Osteoblast (primary cell): Measurements from ENCODE around the gene MAP3K9. TPM values are rescaled to one million over a fixed set of nuclear protein-coding genes. Genes with fewer than 3 reads are reported as not detected.

Experiments used
- DNase-seq: peaks from one replicate; pipeline ENCODE4 v3.0.0; 2011; ENCODE audit warnings: low spot score, mixed read lengths; ENCODE audit not compliant: insufficient read length; ENCODE audit errors: missing footprints
- H2AFZ ChIP-seq: 2 replicates; pipeline ENCODE4 v1.6.0; 2011; ENCODE audit warnings: mild to moderate bottlenecking, low read length
- H3K27ac ChIP-seq: 2 replicates; pipeline ENCODE4 v1.5.1; 2011; ENCODE audit warnings: mild to moderate bottlenecking, low read depth, low read length, moderate library complexity
- H3K27me3 ChIP-seq: 2 replicates; pipeline ENCODE4 v1.6.0; 2012; ENCODE audit warnings: mild to moderate bottlenecking, control low read depth, inconsistent platforms, low read length, moderate library complexity; ENCODE audit not compliant: insufficient read depth
- H3K36me3 ChIP-seq: 2 replicates; pipeline ENCODE4 v1.5.1; 2011; ENCODE audit warnings: mild to moderate bottlenecking, low read length, control low read depth, moderate library complexity; ENCODE audit not compliant: insufficient read depth
- H3K4me1 ChIP-seq: 2 replicates; pipeline ENCODE4 v1.5.1; 2011; ENCODE audit warnings: mild to moderate bottlenecking, low read length, control low read depth, moderate library complexity; ENCODE audit not compliant: insufficient read depth
- H3K4me2 ChIP-seq: 2 replicates; pipeline ENCODE4 v1.6.0; 2011; ENCODE audit warnings: mild to moderate bottlenecking, low read length; ENCODE audit not compliant: insufficient read depth
- H3K4me3 ChIP-seq: fragments of 200-600 bp; sonication (generic); 3 replicates; pipeline ENCODE4 v1.5.1; 2012; ENCODE audit warnings: mild to moderate bottlenecking, low read length, inconsistent platforms; ENCODE audit not compliant: insufficient read depth
- H3K79me2 ChIP-seq: 2 replicates; pipeline ENCODE4 v1.6.0; 2012; ENCODE audit warnings: mild to moderate bottlenecking, low read length, control low read depth, inconsistent platforms; ENCODE audit not compliant: insufficient read depth
- H3K9me3 ChIP-seq: 2 replicates; pipeline ENCODE4 v1.5.1; 2011; ENCODE audit warnings: low read depth, low read length, control low read depth
- H4K20me1 ChIP-seq: 2 replicates; pipeline ENCODE4 v1.6.0; 2012; ENCODE audit warnings: mild to moderate bottlenecking, low read length, control low read depth; ENCODE audit not compliant: insufficient read depth
- total RNA-seq: library from RNA; depleted of rRNA; stranded (reverse); fragments of >200 nt; gene quantifications from 2 replicates; pipeline ENCODE4 v1.2.3, GENCODE V29; 2012
- TF ChIP-seq, protein P1 (sequence below): IDR thresholded peaks from 2 replicates; pipeline ENCODE4 v1.5.1; 2011; ENCODE audit warnings: mild to moderate bottlenecking, low read depth, low read length, moderate library complexity; ENCODE audit errors: extremely low read depth

MAP3K9 gene
- total RNA-seq, 1 donor, result under 0.01 TPM

- H3K36me3 ChIP-seq, result no peaks in the 10 kb centered on the region
- no peak for DNase-seq
- H2AFZ ChIP-seq, result no peak overlapping the region
- no peaks in the 10 kb centered on the region for H3K4me1 ChIP-seq
- H3K27ac ChIP-seq, result no peak overlapping the region
- H3K9me3 ChIP-seq, result no peaks in the 10 kb centered on the region
- no peak overlapping the region for H3K4me3 ChIP-seq
- no peaks in the 10 kb centered on the region for H3K27me3 ChIP-seq
- no peaks in the 10 kb centered on the region for H3K79me2 ChIP-seq
- TF ChIP-seq, protein P1, sequence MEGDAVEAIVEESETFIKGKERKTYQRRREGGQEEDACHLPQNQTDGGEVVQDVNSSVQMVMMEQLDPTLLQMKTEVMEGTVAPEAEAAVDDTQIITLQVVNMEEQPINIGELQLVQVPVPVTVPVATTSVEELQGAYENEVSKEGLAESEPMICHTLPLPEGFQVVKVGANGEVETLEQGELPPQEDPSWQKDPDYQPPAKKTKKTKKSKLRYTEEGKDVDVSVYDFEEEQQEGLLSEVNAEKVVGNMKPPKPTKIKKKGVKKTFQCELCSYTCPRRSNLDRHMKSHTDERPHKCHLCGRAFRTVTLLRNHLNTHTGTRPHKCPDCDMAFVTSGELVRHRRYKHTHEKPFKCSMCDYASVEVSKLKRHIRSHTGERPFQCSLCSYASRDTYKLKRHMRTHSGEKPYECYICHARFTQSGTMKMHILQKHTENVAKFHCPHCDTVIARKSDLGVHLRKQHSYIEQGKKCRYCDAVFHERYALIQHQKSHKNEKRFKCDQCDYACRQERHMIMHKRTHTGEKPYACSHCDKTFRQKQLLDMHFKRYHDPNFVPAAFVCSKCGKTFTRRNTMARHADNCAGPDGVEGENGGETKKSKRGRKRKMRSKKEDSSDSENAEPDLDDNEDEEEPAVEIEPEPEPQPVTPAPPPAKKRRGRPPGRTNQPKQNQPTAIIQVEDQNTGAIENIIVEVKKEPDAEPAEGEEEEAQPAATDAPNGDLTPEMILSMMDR, result no peak
- H4K20me1 ChIP-seq, result no peaks in the 10 kb centered on the region
- no peak overlapping the region for H3K4me2 ChIP-seq
Observed at GRCh38 chr14:70833884-70834283, 24.6 kb upstream of the MAP3K9 start.

- Histone ChIP-seq H3K9me3 (no peaks in the 10 kb centered on the region), H3K36me3 (no peaks in the 10 kb centered on the region), H3K27me3 (no peaks in the 10 kb centered on the region), H2AFZ (peak overlapping the region; percentile 1), H3K4me3 (no peak overlapping the region), H3K4me1 (no peaks in the 10 kb centered on the region), H3K4me2 (no peak overlapping the region), H3K27ac (no peak overlapping the region), H3K79me2 (no peaks in the 10 kb centered on the region), H4K20me1 (no peaks in the 10 kb centered on the region)
- TF ChIP-seq, protein P1, result no peak
- no peak for DNase-seq
Observed at GRCh38 chr14:70832561-70833305, 23.4 kb upstream of the MAP3K9 start.

GRCh38 chr14:70830998-70831781, 21.9 kb upstream of the MAP3K9 start:
- H3K27ac ChIP-seq, result no peak overlapping the region
- TF ChIP-seq, protein P1, result no peak
- no peak overlapping the region for H2AFZ ChIP-seq

GRCh38 chr14:70828188-70828587, 18.9 kb upstream of the MAP3K9 start:
- TF ChIP-seq, protein P1, result no peak
- no peaks in the 10 kb centered on the region for H3K27me3 ChIP-seq
- no peak for DNase-seq
- no peaks in the 10 kb centered on the region for H3K4me1 ChIP-seq
- no peak overlapping the region for H2AFZ ChIP-seq
- H3K4me2 ChIP-seq, result no peak overlapping the region
- no peak overlapping the region for H3K27ac ChIP-seq
- no peak overlapping the region for H3K4me3 ChIP-seq
- no peaks in the 10 kb centered on the region for H4K20me1 ChIP-seq
- H3K9me3 ChIP-seq, result no peaks in the 10 kb centered on the region
- H3K79me2 ChIP-seq, result no peaks in the 10 kb centered on the region
- no peaks in the 10 kb centered on the region for H3K36me3 ChIP-seq

More at GRCh38 chr14:70830998-70831781, 21.9 kb upstream of the MAP3K9 start:
- Histone ChIP-seq H3K4me1 (no peaks in the 10 kb centered on the region), H3K79me2 (no peaks in the 10 kb centered on the region), H4K20me1 (no peaks in the 10 kb centered on the region), H3K36me3 (no peaks in the 10 kb centered on the region), H3K4me3 (no peak overlapping the region), H3K4me2 (no peak overlapping the region), H3K27me3 (no peaks in the 10 kb centered on the region), H3K9me3 (no peaks in the 10 kb centered on the region)
- no peak for DNase-seq
